ENCODE results near the gene TINAGL1.

DNA sequence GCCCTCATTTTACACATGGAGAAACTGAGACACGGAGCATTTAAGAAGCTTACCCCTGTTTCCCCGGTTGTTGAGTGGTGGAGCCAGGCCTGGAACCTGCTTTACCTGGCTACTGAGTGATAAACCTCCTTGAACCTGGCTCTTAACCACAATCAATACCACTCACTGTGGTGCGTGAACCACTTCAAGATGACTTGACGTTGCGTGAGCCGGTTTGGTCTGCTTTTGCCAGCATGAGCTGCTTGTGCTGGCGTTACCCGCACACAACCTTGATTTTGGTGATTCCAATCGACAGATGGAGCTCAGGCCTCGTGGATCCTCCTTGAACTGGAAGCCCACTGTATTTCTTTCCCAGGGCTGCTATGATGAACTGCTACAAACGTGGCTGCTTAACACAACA is 6.1 kb upstream of the TINAGL1 start:
- TF ChIP-seq MYC (IDR thresholded peaks at IDR 0.05; ENCODE audit: insufficient read depth, insufficient read length, insufficient replicate concordance, low read length, severe bottlenecking) (no peak), ZNF384 (IDR thresholded peaks at IDR 0.05; ENCODE audit: borderline replicate concordance, low read depth, low read length) (no peak), FOXM1 (IDR thresholded peaks at IDR 0.05; ENCODE audit: low read depth, low read length) (no peak), EP300 (IDR thresholded peaks at IDR 0.05; ENCODE audit: borderline replicate concordance in 1 of 2, control insufficient read depth in 1 of 2, low read depth in 2 of 2, low read length in 2 of 2) (no peak), EZH2 (IDR thresholded peaks at IDR 0.05; ENCODE audit: borderline replicate concordance, control insufficient read depth, low read depth, low read length) (no peak)
- TF ChIP-seq, protein P1, sequence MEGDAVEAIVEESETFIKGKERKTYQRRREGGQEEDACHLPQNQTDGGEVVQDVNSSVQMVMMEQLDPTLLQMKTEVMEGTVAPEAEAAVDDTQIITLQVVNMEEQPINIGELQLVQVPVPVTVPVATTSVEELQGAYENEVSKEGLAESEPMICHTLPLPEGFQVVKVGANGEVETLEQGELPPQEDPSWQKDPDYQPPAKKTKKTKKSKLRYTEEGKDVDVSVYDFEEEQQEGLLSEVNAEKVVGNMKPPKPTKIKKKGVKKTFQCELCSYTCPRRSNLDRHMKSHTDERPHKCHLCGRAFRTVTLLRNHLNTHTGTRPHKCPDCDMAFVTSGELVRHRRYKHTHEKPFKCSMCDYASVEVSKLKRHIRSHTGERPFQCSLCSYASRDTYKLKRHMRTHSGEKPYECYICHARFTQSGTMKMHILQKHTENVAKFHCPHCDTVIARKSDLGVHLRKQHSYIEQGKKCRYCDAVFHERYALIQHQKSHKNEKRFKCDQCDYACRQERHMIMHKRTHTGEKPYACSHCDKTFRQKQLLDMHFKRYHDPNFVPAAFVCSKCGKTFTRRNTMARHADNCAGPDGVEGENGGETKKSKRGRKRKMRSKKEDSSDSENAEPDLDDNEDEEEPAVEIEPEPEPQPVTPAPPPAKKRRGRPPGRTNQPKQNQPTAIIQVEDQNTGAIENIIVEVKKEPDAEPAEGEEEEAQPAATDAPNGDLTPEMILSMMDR (IDR thresholded peaks at IDR 0.05 in 2 of 3, conservative IDR thresholded peaks at IDR 0.05 in 1 of 3; ENCODE audit: control insufficient read depth in 2 of 3, extremely low read depth in 1 of 3, insufficient read depth in 1 of 3, low read depth in 3 of 3, low read length in 3 of 3) = no peak

All from GM12878 (cell line).